ENCODE measurements around the gene TOP1.

TOP1 gene

GRCh38 chr20:41058674-41059635 is 30.3 kb downstream of the TOP1 start:
- DNase-seq, result no peak

DNA sequence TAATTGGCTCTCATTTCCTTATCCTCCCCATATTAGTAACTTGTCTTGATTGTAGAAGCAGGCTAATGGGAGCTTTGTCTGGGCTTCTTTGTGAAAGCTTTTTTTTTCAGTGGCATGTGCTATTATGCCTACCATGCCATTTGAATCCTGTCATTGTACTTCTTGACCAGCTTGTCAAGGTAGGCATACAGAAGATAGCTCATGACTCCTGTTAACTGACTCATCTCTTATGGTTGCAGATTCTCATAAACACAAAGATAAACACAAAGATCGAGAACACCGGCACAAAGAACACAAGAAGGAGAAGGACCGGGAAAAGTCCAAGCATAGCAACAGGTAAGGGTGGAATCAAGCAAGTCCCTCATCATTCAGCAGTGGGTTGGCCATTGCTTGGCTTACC is 32.5 kb downstream of the TOP1 start:
- DNase-seq, result no peak

- peak; percentile 57 for DNase-seq
These were observed 34.8 kb downstream of the TOP1 start for GRCh38 chr20:41063442-41063841.

GRCh38 chr20:41064377-41064776 is 35.8 kb downstream of the TOP1 start:
- no peak for DNase-seq

GRCh38 chr20:41065716-41066115 is 37.1 kb downstream of the TOP1 start:
- DNase-seq, result no peak

DNA sequence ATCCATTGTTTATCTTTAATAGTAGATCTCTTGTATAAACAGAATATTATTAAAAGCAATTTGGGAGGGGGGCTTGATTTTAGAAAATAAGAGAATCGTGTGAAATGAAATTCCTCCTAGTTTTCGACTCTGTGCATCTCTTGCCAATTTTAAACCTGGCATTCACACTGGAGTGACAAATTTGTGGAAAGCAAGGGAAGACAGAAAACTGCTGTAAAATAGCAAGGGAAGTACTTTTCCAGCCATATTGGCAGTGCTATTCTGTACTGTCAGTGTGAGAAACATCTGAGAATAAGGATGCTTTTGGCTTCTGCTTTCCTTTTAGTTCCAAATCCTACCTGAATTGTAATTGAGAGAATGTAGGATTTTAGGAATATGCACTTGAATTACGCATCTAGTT is 40.2 kb downstream of the TOP1 start:
- no peak for DNase-seq

DNA sequence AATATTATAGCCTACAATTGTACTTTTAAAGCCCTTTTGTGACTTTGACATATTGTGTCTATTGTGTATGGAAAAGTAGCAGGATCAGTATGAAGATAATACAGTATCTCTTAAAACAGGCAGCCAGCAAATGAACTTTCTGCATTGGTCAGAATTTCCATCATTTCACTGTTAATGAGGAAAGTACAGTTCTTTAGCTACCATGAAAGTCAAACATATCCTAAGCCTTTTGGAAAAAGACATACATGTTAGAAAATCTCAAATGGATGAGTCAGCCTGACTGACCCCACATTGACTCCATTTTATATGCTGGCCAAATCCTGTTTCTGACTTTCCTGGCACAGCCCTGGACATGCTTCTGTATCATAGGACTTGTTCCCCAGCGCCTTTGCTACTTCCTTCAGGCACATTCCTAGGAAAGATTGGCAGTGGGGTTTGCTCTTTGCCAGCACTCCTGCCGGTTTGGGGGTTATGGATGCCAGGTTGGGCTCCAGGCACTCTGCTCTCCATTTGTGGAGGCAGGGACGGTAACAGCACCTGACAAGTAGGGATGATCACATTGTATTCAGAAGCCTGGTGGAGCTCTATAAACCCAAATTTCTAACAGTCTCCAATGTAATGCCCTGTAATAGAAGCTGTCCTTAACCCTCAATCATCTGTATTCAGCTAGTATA is 43.7 kb downstream of the TOP1 start:
- DNase-seq, result no peak

- DNase-seq, result peak; percentile 80
These were observed 44.3 kb downstream of the TOP1 start for GRCh38 chr20:41072915-41073314.

DNA sequence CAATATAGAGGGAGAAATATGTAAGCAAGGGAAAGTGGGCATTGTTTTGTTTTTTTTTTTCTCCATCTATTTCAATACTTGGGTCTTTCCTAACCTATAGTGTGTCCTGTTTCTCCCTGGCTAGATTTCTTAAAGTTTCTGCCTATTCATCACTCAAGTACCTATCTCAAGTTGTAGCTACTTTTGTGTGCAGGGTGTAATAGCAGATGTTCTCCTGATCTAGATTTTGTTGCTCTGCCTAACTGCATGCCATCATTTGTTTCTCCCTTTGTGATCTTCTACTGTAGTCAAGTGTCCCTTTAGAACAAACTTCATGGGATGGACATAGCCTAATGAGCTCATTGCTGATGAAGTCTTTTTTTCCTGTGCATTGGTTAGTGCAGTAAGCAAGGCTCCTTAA is 45.8 kb downstream of the TOP1 start:
- DNase-seq, result peak; percentile 44

DNA sequence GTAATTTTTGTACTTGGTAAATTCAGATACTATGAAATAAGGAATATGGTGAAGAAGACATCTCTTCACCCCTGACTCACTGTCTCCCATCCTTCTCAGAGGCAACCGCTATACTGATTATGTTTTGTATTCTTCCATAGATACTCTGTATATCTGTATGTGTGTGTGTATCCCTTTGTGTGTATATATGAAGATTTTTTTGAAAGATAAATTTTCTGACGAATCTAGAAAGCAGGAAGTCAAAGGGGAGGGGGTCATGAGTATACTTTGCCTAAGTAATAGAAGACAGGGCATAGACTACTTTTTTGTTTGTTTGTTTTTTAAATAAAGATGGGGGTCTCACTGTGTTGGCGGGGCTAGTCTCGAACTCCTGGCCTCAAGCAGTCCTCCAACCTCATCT is 48.2 kb downstream of the TOP1 start:
- no peak for DNase-seq

- DNase-seq, result peak; percentile 52
These were observed 49.7 kb downstream of the TOP1 start for GRCh38 chr20:41078329-41078728.

- no peak for DNase-seq
These were observed 50.4 kb downstream of the TOP1 start for GRCh38 chr20:41079066-41079465.

DNA sequence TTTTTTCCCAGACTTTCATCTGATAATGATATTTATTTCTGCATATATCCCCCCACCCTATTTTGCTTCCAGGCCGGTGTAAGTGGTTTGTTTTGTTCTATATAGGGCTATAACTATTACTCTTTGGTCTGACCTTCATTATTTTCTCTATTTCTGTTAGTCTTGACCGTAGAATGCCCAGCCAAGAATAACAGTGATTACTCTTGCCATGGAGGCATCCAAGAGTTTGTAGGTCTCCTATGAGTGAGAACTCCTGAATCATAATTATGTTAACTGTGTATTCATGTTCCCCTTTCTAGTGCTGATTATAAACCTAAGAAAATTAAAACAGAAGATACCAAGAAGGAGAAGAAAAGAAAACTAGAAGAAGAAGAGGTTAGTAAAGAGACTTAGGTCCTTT is 52.2 kb downstream of the TOP1 start:
- DNase-seq, result no peak

DNA sequence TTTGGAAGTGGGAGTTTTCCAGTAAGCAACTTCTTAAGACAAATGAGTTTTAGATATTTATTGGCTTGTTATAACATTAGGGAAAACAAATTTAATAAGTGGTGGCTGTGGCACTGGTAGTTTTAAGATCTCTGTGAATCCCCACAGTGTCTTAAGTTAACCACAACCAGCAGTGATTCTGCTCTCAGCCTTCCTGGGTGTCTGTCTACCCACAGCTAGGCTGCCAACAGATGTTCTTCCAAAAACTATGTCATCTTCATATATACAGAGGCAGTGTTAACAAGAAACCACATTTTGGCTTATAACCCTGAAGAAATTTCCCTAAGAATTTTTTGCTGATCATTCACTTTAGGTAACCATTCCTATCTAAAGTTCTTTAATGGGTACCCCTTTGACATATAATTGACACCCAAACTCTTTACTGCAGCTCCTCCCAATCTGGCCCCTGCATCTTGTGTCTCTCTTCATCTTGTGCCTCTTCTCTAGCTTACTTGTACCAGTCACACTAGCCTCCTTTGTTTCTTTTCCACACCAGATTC is 52.7 kb downstream of the TOP1 start:
- DNase-seq, result no peak

DNA sequence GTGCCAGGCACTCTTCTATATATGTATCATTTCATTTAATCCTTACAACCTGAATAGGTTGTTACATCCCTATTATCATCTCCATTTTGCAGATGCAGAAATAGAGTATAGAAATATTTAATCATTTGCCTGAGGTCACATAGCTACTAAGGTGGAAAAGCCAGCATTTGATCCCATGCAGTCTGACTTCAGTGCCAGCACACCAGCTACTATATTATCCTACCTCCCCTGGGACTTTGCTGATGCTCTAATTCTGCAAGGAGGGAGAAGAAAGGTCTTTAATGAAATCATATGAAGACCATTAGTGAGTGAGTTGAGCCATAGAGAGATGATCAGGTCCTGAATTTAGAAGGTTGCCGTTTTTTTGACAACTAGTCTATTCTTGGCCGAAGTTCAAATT is 53.7 kb downstream of the TOP1 start:
- DNase-seq, result no peak

GRCh38 chr20:41085606-41086005 is 57.0 kb downstream of the TOP1 start:
- DNase-seq, result no peak

DNA sequence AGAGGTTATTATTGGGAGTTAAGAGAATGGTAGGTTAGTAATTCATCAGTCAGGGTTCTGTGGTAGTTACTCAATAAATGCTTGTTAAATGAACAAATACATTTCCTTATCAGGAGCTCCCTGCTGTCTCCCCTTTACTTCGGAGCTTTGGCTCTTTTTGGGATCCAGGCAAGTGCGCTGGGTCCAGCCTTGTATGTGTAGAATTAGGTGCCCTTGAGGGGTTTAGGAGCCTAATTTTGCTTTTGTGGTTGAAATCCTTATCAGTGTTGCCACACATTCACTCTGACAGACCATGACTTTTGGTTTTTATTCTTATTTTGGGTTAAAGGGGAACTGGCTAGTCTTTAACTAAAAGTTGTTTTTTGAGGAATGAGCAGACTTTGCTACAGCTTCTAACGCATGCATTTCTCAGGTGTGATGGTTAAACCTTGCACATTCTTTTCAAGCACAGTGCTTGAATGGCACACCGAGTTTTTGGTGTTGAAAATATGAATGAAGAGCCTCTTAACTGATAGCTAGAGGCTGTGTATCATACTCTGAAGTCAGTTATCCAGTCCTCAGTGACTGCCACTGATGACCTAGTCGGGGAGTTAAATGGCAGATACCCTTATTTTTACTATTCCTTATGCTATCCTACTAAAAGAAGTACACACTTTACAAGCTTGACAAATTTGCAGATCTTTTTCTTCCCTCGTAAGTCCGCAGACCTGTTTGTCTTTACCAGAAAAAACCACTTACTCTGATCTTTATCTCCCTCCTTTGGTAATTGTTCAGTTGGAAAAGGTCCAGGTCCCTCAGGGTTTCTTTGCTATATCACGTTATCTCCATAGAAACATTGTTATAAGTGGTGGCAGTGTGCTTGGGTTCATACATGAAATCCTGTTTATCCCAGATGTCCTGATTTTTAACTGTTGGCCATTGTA is 58.0 kb downstream of the TOP1 start:
- DNase-seq, result peak; percentile 93

DNA sequence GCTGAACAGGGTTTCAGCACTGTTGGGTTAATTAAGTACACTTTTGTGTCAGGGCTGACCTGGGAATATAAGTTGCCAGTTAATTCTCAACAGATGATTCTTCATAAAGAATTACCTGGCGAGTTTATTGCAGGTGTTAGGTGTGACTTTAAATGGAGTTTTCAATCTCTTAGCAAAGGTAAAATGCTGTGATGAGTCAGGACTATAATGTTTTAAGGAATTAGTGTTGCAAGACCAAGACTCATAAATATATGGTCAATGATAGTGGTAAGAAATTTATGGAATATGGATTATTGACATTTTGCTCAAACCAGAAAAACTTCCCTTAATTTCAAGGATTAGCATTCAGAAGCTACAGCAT is 58.7 kb downstream of the TOP1 start:
- no peak for DNase-seq

DNA sequence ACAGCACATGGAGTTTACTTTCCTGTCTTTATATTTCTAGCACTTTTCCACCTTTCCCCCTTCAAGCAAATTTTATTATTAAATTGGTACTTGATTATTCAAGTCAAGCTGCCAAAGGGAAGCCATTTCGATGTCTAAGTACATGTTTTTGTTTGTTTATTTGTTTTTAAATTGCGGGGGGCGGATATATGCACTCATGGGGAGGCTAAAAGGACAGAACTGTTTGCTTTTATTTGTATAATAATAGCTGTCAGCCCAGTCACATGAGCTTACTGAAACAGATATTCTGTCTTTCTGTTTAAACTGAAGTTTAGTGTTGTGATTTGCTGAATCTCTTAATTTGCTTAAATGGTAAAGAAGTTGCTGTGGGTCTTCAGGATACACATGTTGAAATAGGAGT is 59.2 kb downstream of the TOP1 start:
- no peak for DNase-seq

- DNase-seq, result peak; percentile 24
These were observed 60.9 kb downstream of the TOP1 start for GRCh38 chr20:41089555-41089954.

GRCh38 chr20:41091927-41092326 is 63.3 kb downstream of the TOP1 start:
- DNase-seq, result no peak

GRCh38 chr20:41094353-41095055 is 65.9 kb downstream of the TOP1 start:
- no peak for DNase-seq

Data from hematopoietic multipotent progenitor cell treated with erythropoietin and hydrocortisone succinate and interleukin-3 and kit ligand, for 6 days (in vitro differentiated cells).